NB4 (cell line): ENCODE data around the gene NDUFA13.

Source experiments
- CTCF ChIP-seq: IDR thresholded peaks from one replicate; pipeline ENCODE4 v1.5.1; 2012; ENCODE audit warnings: low read depth, low read length
- POLR2A ChIP-seq: IDR thresholded peaks from 2 replicates; pipeline ENCODE4 v1.6.1; 2011; ENCODE audit warnings: mild to moderate bottlenecking; ENCODE audit not compliant: insufficient read length; ENCODE audit errors: extremely low read depth

GRCh38 chr19:19468424-19469050, 47.5 kb upstream of the NDUFA13 start:
- TF ChIP-seq POLR2A (no peak), CTCF (no peak)
